ENCODE measurements around the gene UBTD1.

DNA sequence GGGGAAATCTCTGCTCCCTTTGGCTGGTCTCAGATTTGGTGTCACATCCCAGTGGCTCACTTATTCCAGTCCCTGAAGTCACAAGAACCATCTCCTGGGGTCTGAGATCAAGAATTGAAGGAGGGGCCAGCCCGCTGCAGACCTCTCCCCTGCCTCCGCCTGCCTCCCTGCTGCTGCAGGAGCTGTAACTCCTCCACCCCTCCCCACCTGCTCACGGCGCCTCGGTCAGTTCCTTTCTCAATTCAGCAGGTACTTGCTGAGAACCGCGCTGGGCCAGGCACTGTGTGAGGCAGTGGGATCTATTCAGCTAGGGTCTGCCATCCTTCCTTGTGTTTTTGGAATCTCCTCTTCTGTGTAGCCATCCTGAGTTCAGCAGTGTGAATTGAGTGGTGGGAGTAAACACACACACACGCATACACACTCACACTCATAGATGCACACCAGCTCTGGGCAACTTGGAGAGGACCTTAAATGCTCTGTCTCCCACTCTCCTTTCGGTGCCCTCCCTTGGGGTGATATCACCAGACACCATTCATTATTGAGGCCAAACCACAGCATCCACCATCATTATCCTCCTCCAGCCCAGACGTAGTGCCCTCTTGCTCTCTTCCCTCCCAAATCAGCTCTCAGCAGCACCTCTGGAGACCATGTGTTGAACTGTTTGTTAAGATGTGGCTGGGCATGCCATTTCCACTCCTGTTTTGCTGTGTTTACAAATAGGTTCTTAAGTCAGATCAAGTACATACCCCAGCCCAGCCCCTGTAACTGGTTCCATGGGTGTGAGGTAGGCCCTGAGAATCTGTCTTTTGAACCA, 51.8 kb downstream of the UBTD1 start:
- TF ChIP-seq SPI1 (IDR thresholded peaks at IDR 0.05; ENCODE audit: low read depth, low read length) (no peak), POLR2AphosphoS5 (IDR thresholded peaks at IDR 0.05; ENCODE audit: low read depth, low read length) (no peak), POLR2A (IDR thresholded peaks at IDR 0.05; ENCODE audit: low read depth, low read length) (no peak), PAX5 (IDR thresholded peaks at IDR 0.05; ENCODE audit: insufficient read depth, low read length, severe bottlenecking) (no peak), TAF1 (IDR thresholded peaks at IDR 0.05; ENCODE audit: low read depth, low read length) (no peak), POU2F2 (IDR thresholded peaks at IDR 0.05; ENCODE audit: low read depth, low read length) (no peak)
